Keratinocyte (primary cell): ENCODE data around the gene SDR9C7. TPM values are rescaled to one million over a fixed set of nuclear protein-coding genes. Genes with fewer than 3 reads are reported as not detected.

ENCODE experiments used
- DNase-seq: peaks from one replicate; pipeline ENCODE4 v3.0.0-alpha.2; 2011; ENCODE audit warnings: low read depth, missing footprints, low spot score
- FAIRE-seq: peaks from 2 replicates; lab custom pipeline; 2011; peaks lifted over from hg19 to GRCh38; lab: Jason Lieb, UNC
- H2AFZ ChIP-seq: 2 replicates; pipeline ENCODE4 v1.6.0; 2012; ENCODE audit warnings: low read length, control low read depth, inconsistent platforms; ENCODE audit not compliant: control insufficient read depth
- H3K27ac ChIP-seq: 2 replicates; pipeline ENCODE4 v1.5.1; 2011; ENCODE audit warnings: low read length; ENCODE audit not compliant: control insufficient read depth, insufficient read depth
- H3K27me3 ChIP-seq: 3 replicates; pipeline ENCODE4 v1.6.0; 2011; ENCODE audit warnings: low read length; ENCODE audit not compliant: control insufficient read depth, insufficient read depth; ENCODE audit errors: extremely low read depth
- H3K36me3 ChIP-seq, 2 experiments: 2 replicates in 1 of 2; 3 replicates in 1 of 2; pipeline ENCODE4 v1.5.1; 2011; ENCODE audit warnings: low read length in 2 of 2, mild to moderate bottlenecking in 1 of 2; ENCODE audit not compliant: control insufficient read depth in 2 of 2, insufficient read depth in 2 of 2; ENCODE audit errors: extremely low read depth in 1 of 2
- H3K4me1 ChIP-seq: 3 replicates; pipeline ENCODE4 v1.5.1; 2011; ENCODE audit warnings: low read length; ENCODE audit not compliant: control insufficient read depth, insufficient read depth; ENCODE audit errors: extremely low read depth
- H3K4me2 ChIP-seq: 3 replicates; pipeline ENCODE4 v1.6.0; 2011; ENCODE audit warnings: low read depth, low read length; ENCODE audit not compliant: control insufficient read depth, insufficient read depth; ENCODE audit errors: extremely low read depth
- H3K4me3 ChIP-seq, 3 experiments: fragments of 200-600 bp in 1 of 3; sonication (generic) in 1 of 3; 2 replicates in 2 of 3; 3 replicates in 1 of 3; pipeline ENCODE4 v1.5.1; 2011 to 2016; ENCODE audit warnings: low read length in 3 of 3, mild to moderate bottlenecking in 3 of 3, control low read depth in 2 of 3, inconsistent platforms in 1 of 3, low read depth in 1 of 3, mixed read lengths in 1 of 3, mixed run types in 1 of 3, moderate library complexity in 1 of 3; ENCODE audit not compliant: control insufficient read depth in 2 of 3, insufficient read depth in 2 of 3; ENCODE audit errors: extremely low read depth in 1 of 3
- H3K79me2 ChIP-seq: 2 replicates; pipeline ENCODE4 v1.6.0; 2012; ENCODE audit warnings: low read length; ENCODE audit not compliant: control insufficient read depth, insufficient read depth
- H3K9ac ChIP-seq: 3 replicates; pipeline ENCODE4 v1.6.0; 2011; ENCODE audit warnings: low read length; ENCODE audit not compliant: control insufficient read depth, insufficient read depth; ENCODE audit errors: extremely low read depth
- H3K9me1 ChIP-seq: 3 replicates; pipeline ENCODE4 v1.6.0; 2011; ENCODE audit warnings: low read length; ENCODE audit not compliant: control insufficient read depth, insufficient read depth; ENCODE audit errors: extremely low read depth
- H3K9me3 ChIP-seq: 2 replicates; pipeline ENCODE4 v1.5.1; 2012; ENCODE audit warnings: low read depth, low read length; ENCODE audit not compliant: control insufficient read depth
- H4K20me1 ChIP-seq: 3 replicates; pipeline ENCODE4 v1.6.0; 2011; ENCODE audit warnings: low read length; ENCODE audit not compliant: control insufficient read depth, insufficient read depth; ENCODE audit errors: extremely low read depth
- CTCF ChIP-seq, 3 experiments: IDR thresholded peaks in 1 of 3; conservative IDR thresholded peaks in 1 of 3; optimal IDR thresholded peaks in 1 of 3; 2 replicates in 2 of 3; 3 replicates in 1 of 3; pipeline versions ENCODE3 to v1.5.1; 2011; ENCODE audit warnings: low read length in 3 of 3, mild to moderate bottlenecking in 3 of 3, moderate library complexity in 2 of 3, control low read depth in 1 of 3, inconsistent platforms in 1 of 3; ENCODE audit not compliant: insufficient read depth in 2 of 3; ENCODE audit errors: extremely low read depth in 1 of 3
- EZH2 ChIP-seq: IDR thresholded peaks from one replicate; pipeline ENCODE4 v1.6.1; 2012; ENCODE audit warnings: inconsistent platforms, mild to moderate bottlenecking, low read length, moderate library complexity
- dilution Hi-C: fragments of 300-500 bp; cut with MboI; formaldehyde crosslinking; loops from one replicate; pipeline ENCODE4 v1.7.0; 2020; ENCODE audit warnings: low sequenced_read_pairs; ENCODE audit not compliant: extremely low pct_ligation_motif_present
- polyA plus RNA-seq, 5 experiments: library from polyadenylated mRNA; depleted of rRNA in 3 of 5; stranded (reverse) in 3 of 5; stranded (forward) in 1 of 5; unstranded in 1 of 5; fragments of >200 nt; gene quantifications; 1 replicate in 1 of 5; 2 replicates in 3 of 5; 3 replicates in 1 of 5; pipeline versions ENCODE4 v1.2.1 to v1.2.3, GENCODE V29; 2011 to 2012; ENCODE audit warnings: missing spikeins in 2 of 5, low read depth in 1 of 5, low replicate concordance in 1 of 5

The SDR9C7 gene
- polyA plus RNA-seq, 1 donor (not counting 4 experiments of a cell fraction or from before 2014, with no cell fraction given): 1.3 TPM

GRCh38 chr12:56874821-56875220, 59.4 kb downstream of the SDR9C7 start:
- Histone ChIP-seq H3K36me3 (no peaks in the 10 kb centered on the region), H3K27ac (no peak overlapping the region), H3K4me1 (no peaks in the 10 kb centered on the region), H3K4me2 (no peak overlapping the region), H4K20me1 (no peaks in the 10 kb centered on the region), H3K9ac (no peak overlapping the region), H3K4me3 (no peak overlapping the region), H3K79me2 (no peaks in the 10 kb centered on the region), H3K27me3 (no peaks in the 10 kb centered on the region), H2AFZ (no peak overlapping the region), H3K9me1 (no peaks in the 10 kb centered on the region), H3K9me3 (no peaks in the 10 kb centered on the region)
- FAIRE-seq: no peak
- DNase-seq: no peak
- TF ChIP-seq EZH2: no peak
- dilution Hi-C loops: no loop called here

- no peak overlapping the region for H2AFZ ChIP-seq
- H3K4me3 ChIP-seq: no peak overlapping the region
- no peaks in the 10 kb centered on the region for H3K4me1 ChIP-seq
- no peak for TF ChIP-seq EZH2
- TF ChIP-seq CTCF (optimal IDR thresholded peaks at IDR 0.05 in 1 of 3, IDR thresholded peaks at IDR 0.05 in 1 of 3, conservative IDR thresholded peaks at IDR 0.05 in 1 of 3; ENCODE audit: extremely low read depth in 1 of 3, insufficient read depth in 2 of 3, low read length in 3 of 3): no peak
- no peaks in the 10 kb centered on the region for H3K9me3 ChIP-seq
- dilution Hi-C loops: no loop called here
- no peaks in the 10 kb centered on the region for H3K9me1 ChIP-seq
- H3K27ac ChIP-seq: no peak overlapping the region
- FAIRE-seq (no peak), DNase-seq (no peak)
- H3K9ac ChIP-seq: no peak overlapping the region
- H3K4me2 ChIP-seq: no peak overlapping the region
- no peaks in the 10 kb centered on the region for H3K27me3 ChIP-seq
- H4K20me1 ChIP-seq: no peaks in the 10 kb centered on the region
- H3K36me3 ChIP-seq: no peaks in the 10 kb centered on the region
- no peaks in the 10 kb centered on the region for H3K79me2 ChIP-seq
These were observed 60.8 kb downstream of the SDR9C7 start for GRCh38 chr12:56873382-56873781.

Other genes with a start within 250 kb of the SDR9C7 start
- gene PTGES3, start 246.1 kb downstream of the SDR9C7 start, polyA plus RNA-seq: 53.0 to 136 TPM (median 112 TPM) in 3 replicates
- 649 to 953 TPM (median 747 TPM) in 3 replicates for gene NACA, start 209.1 kb downstream of the SDR9C7 start, polyA plus RNA-seq
- gene PRIM1, start 182.1 kb downstream of the SDR9C7 start, polyA plus RNA-seq: 2.7 to 12.0 TPM (median 10.1 TPM) in 3 replicates
- gene HSD17B6, start 171.1 kb downstream of the SDR9C7 start, polyA plus RNA-seq: 0.21 to 1.3 TPM (median 0.45 TPM) in 3 replicates
- 0.10 to 0.30 TPM (median 0.21 TPM) in 3 replicates for gene RDH16, start 23.2 kb upstream of the SDR9C7 start, polyA plus RNA-seq
- 3.4 to 5.4 TPM (median 4.1 TPM) in 3 replicates for gene ZBTB39, start 72.1 kb upstream of the SDR9C7 start, polyA plus RNA-seq
- gene TAC3, start 82.1 kb upstream of the SDR9C7 start, polyA plus RNA-seq: not detected in 3 replicates
- 0.01 TPM in 1 of 3 replicates, not detected in the others for gene MYO1A, start 115.7 kb upstream of the SDR9C7 start, polyA plus RNA-seq
- gene NEMP1, start 144.4 kb upstream of the SDR9C7 start, polyA plus RNA-seq: 7.4 to 18.6 TPM (median 11.2 TPM) in 3 replicates
- 11.4 to 32.2 TPM (median 22.0 TPM) in 3 replicates for gene NAB2, start 154.7 kb upstream of the SDR9C7 start, polyA plus RNA-seq
- 113 to 141 TPM (median 116 TPM) in 3 replicates for gene STAT6, start 177.0 kb upstream of the SDR9C7 start, polyA plus RNA-seq
- gene LRP1, start 194.1 kb upstream of the SDR9C7 start, polyA plus RNA-seq: 4.9 to 11.3 TPM (median 9.6 TPM) in 3 replicates
- not detected in 3 replicates for gene LRP1-AS, start 213.2 kb upstream of the SDR9C7 start, polyA plus RNA-seq